GM04504 (cell line): ENCODE measurements around the gene PFDN2.
"Not testable (repeated sequence)": the region's sequence is repeated elsewhere in the genome, so short reads cannot be mapped to it uniquely, and the experiment has no call there.

Experiments
- DNase-seq: peaks from one replicate; pipeline ENCODE4 v3.0.0-alpha.2; 2012; ENCODE audit warnings: low read depth

PFDN2 gene

DNA sequence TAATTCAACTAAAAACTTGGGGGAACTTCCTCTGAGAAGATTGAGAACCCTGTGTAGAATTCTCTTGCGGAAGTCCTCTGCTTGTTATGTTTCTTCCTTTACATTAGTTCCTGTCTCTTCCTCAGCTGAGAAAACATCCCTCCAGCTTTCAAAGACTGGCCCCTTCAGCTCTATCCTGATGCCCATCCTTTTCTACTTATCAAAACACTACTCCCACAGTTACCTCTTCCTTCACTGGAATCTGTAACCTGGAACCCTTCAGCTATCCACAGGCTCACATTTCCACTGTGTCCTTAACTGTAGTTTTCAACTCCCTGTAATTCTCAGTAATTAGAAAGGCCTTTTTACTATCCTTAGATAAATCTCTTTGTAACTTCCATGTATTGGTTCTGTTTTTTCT lies 20.6 kb upstream of the PFDN2 start:
- no peak for DNase-seq

DNA sequence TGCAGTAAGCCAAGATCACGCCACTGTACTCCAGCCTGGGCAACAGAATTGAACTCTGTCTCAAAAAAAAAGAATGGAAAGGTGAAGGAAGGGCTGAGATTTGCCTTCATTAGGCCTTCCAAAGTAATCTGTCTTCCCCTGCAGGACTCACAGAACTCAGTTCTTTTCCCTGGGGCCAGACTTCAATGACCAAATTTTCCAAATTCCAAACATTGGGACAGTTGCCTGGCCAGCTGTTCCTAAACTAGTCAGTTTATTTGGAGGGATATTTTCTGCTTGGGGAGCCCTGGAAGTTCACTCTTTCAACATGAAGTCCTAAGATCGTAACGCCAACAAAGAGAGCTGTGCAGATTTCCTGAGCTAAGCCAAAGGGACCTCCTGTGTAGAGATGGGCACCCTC lies 20.0 kb upstream of the PFDN2 start:
- DNase-seq, result no peak

DNA sequence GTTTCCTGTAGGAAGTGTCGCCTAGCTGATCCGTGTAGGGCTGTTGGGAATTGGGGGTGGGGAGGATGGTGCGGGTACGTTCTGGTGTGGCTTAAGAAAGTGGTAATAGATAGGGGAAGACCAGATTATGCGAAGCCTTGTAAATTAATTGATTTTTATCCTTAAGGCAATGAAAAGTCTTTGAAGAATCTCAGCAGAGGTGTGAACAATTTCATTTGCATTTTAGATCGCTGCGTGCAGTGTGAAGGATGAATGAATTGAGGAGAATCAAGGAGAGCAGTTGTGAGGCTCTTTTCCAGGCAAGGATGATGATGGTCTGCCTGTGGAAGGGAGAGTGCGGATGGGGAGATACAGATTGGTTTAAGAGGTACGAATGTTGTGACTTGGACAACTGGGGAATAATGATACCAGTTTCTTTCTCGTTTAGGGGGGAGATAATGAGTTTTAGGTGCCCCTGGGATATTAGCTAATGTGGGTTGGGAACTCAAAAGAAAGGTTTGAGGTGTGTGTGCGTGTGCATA lies 15.4 kb upstream of the PFDN2 start:
- no peak for DNase-seq

DNA sequence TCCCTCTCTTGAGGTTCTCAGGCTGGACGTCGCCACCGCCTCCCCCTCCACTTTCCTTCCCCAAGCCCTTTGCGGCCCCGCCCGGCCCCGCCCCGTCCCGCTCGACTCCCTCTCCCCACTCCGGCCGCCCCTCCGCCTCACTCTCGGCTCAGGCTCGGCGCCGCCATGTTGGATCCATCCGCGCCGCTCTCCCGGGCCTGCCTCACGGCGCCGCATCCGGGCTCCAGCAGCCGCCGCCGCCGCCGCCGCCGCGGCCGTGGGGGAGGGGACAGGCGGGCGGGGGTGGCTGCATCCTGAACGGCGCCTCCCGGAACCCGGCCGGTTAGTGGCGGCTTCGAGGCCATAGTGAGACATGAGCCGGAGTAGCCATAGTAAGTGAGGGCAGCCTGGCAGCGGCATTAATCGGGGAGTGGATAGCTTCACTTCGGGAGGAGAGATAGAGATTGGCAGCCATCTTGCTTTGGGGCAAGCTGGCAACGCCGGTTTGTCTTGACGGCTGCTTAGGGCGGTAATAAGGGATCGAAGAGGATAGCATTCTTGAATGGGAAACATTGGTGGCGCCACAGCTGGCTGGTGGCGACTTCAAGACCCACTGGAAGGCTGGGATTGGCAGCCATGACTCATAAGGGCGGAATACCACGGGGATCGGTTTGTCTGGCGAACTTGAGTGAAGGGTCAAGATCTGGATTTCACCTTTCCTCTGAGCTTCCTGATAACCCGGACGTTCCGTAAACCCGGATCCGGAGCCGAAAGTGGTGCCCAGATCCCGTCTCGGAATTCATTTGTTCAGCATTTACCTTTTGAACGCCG lies 14.8 kb upstream of the PFDN2 start, which contains the start of gene DEDD:
DEDD (minus strand) TSS at position 258 of the 810 bp plus-strand sequence. CDS start 8,205 bp downstream, outside the sequence.
- peak; percentile 92 for DNase-seq

- DNase-seq, result no peak
Measured at GRCh38 chr1:161131523-161132409, 13.9 kb upstream of the PFDN2 start.

GRCh38 chr1:161130266-161130665 lies 12.4 kb upstream of the PFDN2 start:
- no peak for DNase-seq

DNA sequence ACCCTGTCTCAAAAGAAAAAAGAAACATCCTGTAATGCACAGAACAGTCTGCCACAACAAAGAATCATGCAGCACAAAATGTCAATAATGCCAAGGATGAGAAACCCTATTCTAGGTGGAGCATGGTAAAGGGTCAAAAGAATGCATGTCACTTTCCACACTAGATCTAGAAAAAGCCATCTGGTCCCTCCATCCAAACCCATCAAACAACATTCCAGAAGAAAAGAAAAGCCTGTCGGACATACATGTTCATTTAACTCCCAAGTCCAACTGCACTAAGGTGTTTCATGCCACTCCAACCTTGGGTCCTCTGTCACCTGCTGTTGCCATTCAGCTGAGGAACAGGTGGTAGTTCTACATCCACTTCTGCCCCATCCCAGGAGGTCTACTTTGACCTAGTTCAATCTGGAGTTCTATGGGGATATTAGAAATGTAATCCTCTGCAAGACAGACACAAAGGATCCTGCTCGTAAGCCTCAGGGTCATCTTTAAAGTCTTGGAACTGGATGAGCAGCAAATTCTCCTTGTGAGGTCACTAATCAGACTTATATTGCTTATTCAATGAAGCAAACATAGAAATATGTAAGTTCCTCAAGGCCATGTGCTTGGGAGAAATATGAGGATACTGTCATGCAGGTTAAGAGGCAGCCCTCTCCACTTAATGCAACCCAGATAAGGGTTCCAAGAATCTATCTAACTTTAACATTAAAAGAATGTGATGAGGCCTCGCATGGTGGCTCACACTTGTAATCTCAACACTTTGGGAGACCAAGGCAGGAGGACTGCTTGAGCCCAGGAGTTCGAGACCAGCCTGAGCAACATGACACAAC lies 11.0 kb upstream of the PFDN2 start:
- DNase-seq, result no peak

DNA sequence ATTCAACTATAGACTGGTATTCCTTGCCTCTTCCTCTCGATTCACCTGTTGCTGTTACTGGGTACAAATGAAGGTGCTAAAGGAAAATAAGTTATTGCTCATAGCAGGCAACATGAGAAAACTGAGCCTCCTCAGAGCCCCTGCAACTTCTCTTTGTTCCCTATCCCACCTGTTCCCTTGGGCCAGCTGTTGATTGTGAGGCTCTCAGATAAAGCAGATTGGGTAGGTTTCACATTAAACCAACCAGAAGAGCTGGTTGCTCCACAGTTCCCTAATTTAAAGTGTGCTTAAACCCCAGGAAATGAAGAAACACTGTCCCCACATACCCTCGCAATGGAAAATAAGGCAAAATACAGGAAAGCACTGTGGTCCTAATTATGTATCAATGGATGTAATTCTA lies 9.8 kb upstream of the PFDN2 start:
- DNase-seq, result no peak

GRCh38 chr1:161122967-161123366 lies 5.1 kb upstream of the PFDN2 start:
- DNase-seq, result no peak

- DNase-seq, result no peak
Measured at GRCh38 chr1:161121834-161122233, 4.0 kb upstream of the PFDN2 start.

DNA sequence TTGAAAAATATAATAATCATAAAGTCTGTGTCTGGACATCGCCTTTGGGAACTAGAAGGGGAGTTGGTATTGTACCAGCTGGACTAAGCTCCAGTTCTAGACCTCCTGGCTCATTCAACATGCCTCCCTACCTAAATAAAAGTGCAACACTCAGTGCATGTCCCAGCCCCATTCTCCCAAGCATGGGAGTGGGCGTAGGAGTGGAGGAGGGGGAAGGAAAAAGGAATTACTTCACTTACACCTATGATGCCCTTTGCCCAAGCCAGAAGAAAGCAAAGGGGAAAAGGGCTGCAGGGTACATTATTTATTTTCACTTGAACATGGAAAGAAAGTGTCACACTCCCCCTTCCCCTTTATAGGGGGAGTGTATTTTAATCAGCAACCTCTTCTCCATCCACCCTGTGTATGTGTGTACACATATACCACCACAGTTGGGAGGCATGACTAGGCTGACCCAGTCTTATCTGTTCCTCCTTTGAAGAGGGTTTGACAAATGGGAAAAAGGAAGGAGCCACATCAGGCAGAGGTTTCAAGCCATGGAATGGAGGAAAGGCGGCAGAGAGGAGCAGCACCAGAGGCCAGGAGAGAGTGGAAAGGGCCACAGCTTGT lies 3.3 kb upstream of the PFDN2 start:
- no peak for DNase-seq

GRCh38 chr1:161119092-161119903 lies 1.5 kb upstream of the PFDN2 start:
- no peak for DNase-seq

GRCh38 chr1:161115961-161116360 lies 1.9 kb downstream of the PFDN2 start:
- not testable (repeated sequence) for DNase-seq

- no peak for DNase-seq
Measured at GRCh38 chr1:161115132-161115711, 2.6 kb downstream of the PFDN2 start.

GRCh38 chr1:161114556-161114955 lies 3.3 kb downstream of the PFDN2 start:
- DNase-seq, result no peak

GRCh38 chr1:161113915-161114314 lies 3.9 kb downstream of the PFDN2 start:
- DNase-seq, result no peak

GRCh38 chr1:161111527-161111926 lies 6.3 kb downstream of the PFDN2 start:
- no peak for DNase-seq

DNA sequence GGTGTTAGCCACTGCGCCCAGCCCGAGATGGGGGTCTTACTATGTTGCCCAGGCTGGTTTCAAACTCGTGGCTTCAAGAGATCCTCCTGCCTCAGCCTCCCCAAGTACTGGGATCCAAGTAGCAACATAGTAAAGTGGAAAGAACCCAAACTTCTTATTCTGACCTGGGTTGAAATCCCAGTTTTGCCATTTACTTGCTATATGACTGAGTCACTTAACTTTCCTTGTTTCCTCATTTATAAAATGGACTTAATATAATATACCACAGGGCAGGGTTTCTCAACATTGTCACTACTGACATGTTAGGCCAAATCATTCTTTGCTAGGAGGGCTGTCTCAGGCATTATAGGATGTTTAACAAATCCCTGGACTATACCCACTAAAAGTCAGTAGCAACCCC lies 6.7 kb downstream of the PFDN2 start:
- no peak for DNase-seq

DNA sequence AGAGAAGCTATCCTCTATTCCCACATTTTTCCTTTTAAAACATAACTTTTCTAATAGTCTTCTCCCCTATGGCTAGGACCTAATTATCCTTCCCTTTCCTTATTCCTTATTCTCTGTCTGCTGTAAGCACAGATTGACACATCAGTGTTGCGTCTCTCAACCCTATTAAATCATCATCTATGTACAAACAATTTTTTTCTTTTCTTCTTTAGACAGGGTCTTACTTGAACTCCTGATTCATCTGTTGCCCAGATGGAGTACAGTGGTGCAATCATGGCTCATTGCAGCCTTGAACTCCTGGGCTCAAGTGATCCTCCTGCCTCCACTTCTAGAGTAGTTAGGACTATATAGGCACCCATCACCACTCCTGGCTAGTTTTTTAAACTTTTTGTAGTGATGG lies 11.4 kb downstream of the PFDN2 start:
- DNase-seq, result no peak

DNA sequence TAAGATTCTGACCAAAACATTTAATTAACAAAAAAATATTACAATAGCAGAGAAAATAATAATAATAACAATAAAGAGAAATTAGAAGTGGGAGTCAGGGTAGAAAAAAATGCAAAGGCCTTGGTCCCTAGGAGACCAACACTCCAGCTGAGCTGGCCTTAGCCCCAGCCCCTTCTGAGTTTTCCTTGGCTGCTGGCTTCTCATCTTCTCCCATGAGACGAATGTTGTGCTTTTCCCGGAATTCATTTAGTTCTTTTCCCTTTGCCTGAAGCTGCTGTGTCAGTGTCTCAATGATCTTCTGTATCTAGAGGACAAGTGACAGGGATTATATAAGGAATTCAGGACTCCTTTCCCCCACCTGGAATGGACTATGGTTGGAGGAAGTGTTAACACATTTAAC lies 17.3 kb downstream of the PFDN2 start:
- no peak for DNase-seq
